Tibial artery (tissue), 4 donors: ENCODE data around the gene FNDC8.
"Not testable (repeated sequence)": the region's sequence is repeated elsewhere in the genome, so short reads cannot be mapped to it uniquely, and the experiment has no call there.

ENCODE experiments used
- DNase-seq, 2 donors: peaks; one replicate each; pipeline ENCODE4 v3.0.0-alpha.2; 2019
- H3K27ac ChIP-seq, 2 donors: fragments of 200-600 bp; sonication (generic) in 1 of 2; 1 replicate in 1 of 2; 2 replicates in 1 of 2; pipeline ENCODE4 v1.5.1; 2018 to 2019; ENCODE audit warnings: mild to moderate bottlenecking in 1 of 2
- H3K27me3 ChIP-seq, 2 donors: fragments of 200-600 bp; sonication (generic) in 1 of 2; one replicate each; pipeline versions ENCODE4 v1.5.1 to v1.6.0; 2016 to 2019
- H3K36me3 ChIP-seq, 3 donors: fragments of 200-600 bp; sonication (generic) in 2 of 3; one replicate each; pipeline ENCODE4 v1.5.1; 2016 to 2019; ENCODE audit warnings: mild to moderate bottlenecking in 2 of 3
- H3K4me1 ChIP-seq, 4 donors: fragments of 200-600 bp; sonication (generic) in 2 of 4; 1 replicate in 3 of 4; 2 replicates in 1 of 4; pipeline ENCODE4 v1.5.1; 2016 to 2019
- H3K4me3 ChIP-seq, 2 donors: fragments of 200-600 bp; sonication (generic) in 1 of 2; 1 replicate in 1 of 2; 2 replicates in 1 of 2; pipeline ENCODE4 v1.5.1; 2018 to 2019; ENCODE audit warnings: mild to moderate bottlenecking in 2 of 2
- H3K9me3 ChIP-seq, 3 donors: fragments of 200-600 bp; sonication (generic) in 1 of 3; one replicate each; pipeline ENCODE4 v1.5.1; 2016 to 2019
- CTCF ChIP-seq, 2 experiments: fragments of 200-600 bp in 1 of 2; fragments of 450-650 bp in 1 of 2; IDR thresholded peaks; one replicate each; pipeline ENCODE4 v1.5.1; 2017 to 2019; ENCODE audit warnings: antibody characterized with exemption in 2 of 2, mild to moderate bottlenecking in 1 of 2, moderate library complexity in 1 of 2
- intact Hi-C: fragments of 100-400 bp; cut with DNase I; formaldehyde crosslinking; loops from one replicate; pipeline ENCODE4 v1.15.0; 2023; ENCODE audit warnings: low total_unique reads

The FNDC8 gene

GRCh38 chr17:35175638-35176415 lies 54.4 kb downstream of the FNDC8 start:
- H3K27me3 ChIP-seq, result peaks cover 0 to 10% of the 10 kb centered on the region in 2 donors
- no peak overlapping the region for H3K4me3 ChIP-seq
- no peak for TF ChIP-seq CTCF (IDR thresholded peaks at IDR 0.05)
- DNase-seq, result no peak
- intact Hi-C loops, result loop anchor here (10.0 kb wide), 1 partner anchor 359 kb away; the partner anchor contains the start of gene SLFN12L
- no peaks in the 10 kb centered on the region for H3K36me3 ChIP-seq
- H3K9me3 ChIP-seq, result no peaks in the 10 kb centered on the region
- H3K4me1 ChIP-seq, result no peaks in the 10 kb centered on the region
- no peak overlapping the region for H3K27ac ChIP-seq

GRCh38 chr17:35176897-35177296 lies 55.5 kb downstream of the FNDC8 start:
- Histone ChIP-seq H3K9me3 (no peaks in the 10 kb centered on the region), H3K36me3 (no peaks in the 10 kb centered on the region), H3K27ac (no peak overlapping the region), H3K4me1 (no peaks in the 10 kb centered on the region), H3K4me3 (no peak overlapping the region), H3K27me3 (peaks cover 0 to 8% of the 10 kb centered on the region in 2 donors)
- intact Hi-C loops, result loop anchor here (10.0 kb wide), 1 partner anchor 358 kb away; the partner anchor contains the start of gene SLFN12L
- DNase-seq, result no peak
- no peak for TF ChIP-seq CTCF (IDR thresholded peaks at IDR 0.05)

GRCh38 chr17:35179379-35179778 lies 58.0 kb downstream of the FNDC8 start:
- intact Hi-C loops, result loop anchor here (10.0 kb wide), 1 partner anchor 355 kb away; the partner anchor contains the start of gene SLFN12L
- not testable (repeated sequence) for H3K27me3 ChIP-seq, H3K9me3 ChIP-seq, DNase-seq, H3K36me3 ChIP-seq, H3K4me1 ChIP-seq, H3K27ac ChIP-seq, H3K4me3 ChIP-seq
